Mucosa of descending colon (tissue), 3 donors: ENCODE measurements around the gene ZNF804B. TPM values are rescaled to one million over a fixed set of nuclear protein-coding genes. Genes with fewer than 3 reads are reported as not detected.

Source experiments
- ATAC-seq: fragments of 200-7000 bp; cut with Tn5 transposase; one replicate; pipeline ENCODE4 v1.9.1; 2020; ENCODE audit warnings: mild to moderate bottlenecking, moderate library complexity
- DNase-seq, 3 donors: peaks; one replicate each; pipeline ENCODE4 v3.0.0-alpha.2; 2020
- H3K36me3 ChIP-seq: fragments of 200-600 bp; one replicate; pipeline ENCODE4 v1.8.0; 2021; ENCODE audit warnings: low read depth, mild to moderate bottlenecking
- H3K4me1 ChIP-seq: fragments of 200-600 bp; one replicate; pipeline ENCODE4 v1.8.0; 2021; ENCODE audit warnings: low read depth, mild to moderate bottlenecking
- H3K4me3 ChIP-seq: fragments of 200-600 bp; one replicate; pipeline ENCODE4 v1.8.0; 2021; ENCODE audit warnings: mild to moderate bottlenecking
- H3K9me3 ChIP-seq: fragments of 200-600 bp; one replicate; pipeline ENCODE4 v1.8.0; 2021; ENCODE audit warnings: mild to moderate bottlenecking
- CTCF ChIP-seq: fragments of 200-600 bp; IDR thresholded peaks from one replicate; pipeline ENCODE4 v1.8.0; 2022; ENCODE audit warnings: antibody characterized with exemption, mild to moderate bottlenecking
- intact Hi-C, 2 donors: fragments of 100-400 bp; cut with DNase I in 1 of 2; cut with micrococcal nuclease in 1 of 2; formaldehyde crosslinking; loops; one replicate each; pipeline versions ENCODE4 v1.11.0 to v1.11.1; 2022; cut with DNase I, micrococcal nuclease
- long read RNA-seq, 2 donors: library from polyadenylated mRNA; unstranded; transcript quantifications; one replicate each; pipeline ENCODE4 v2.0.0, GENCODE V29; 2019 to 2021
- total RNA-seq, 3 donors: library from RNA; stranded (reverse); fragmentation: NEBNext Ultra II Directional in 2 of 3; extraction: Animal tissue kit (Norgen Biotek cat#: 25700) in 2 of 3; gene quantifications; one replicate each; pipeline versions ENCODE4 v1.2.1 to v1.2.4, GENCODE V29; 2021 to 2023
- donor health status: DM: no; HTN: no; CAD: no; lungs with moderate emphysema.
- donor health status: DM: no; HTN: no; CAD: no.
- donor health status: DM: no; HTN: yes; CAD: no.

Gene ZNF804B
- under 1 TPM in 1 of 3 donors, not detected in 2; 0.06 TPM for total RNA-seq
- long read RNA-seq, donor 1 = 0 reads
- long read RNA-seq, donor 2 = 0 reads

- ATAC-seq (peak; percentile 48), DNase-seq (peak in 1 of 3 donors; percentile 43)
- no peak within 1 kb of the TSS for H3K4me3 ChIP-seq
- H3K4me1 ChIP-seq = peaks cover 6% of the 10 kb centered on the region
- H3K36me3 ChIP-seq = no peaks in the 10 kb centered on the region
- no peak for TF ChIP-seq CTCF
- intact Hi-C loops = no loop called here
- no peaks in the 10 kb centered on the region for H3K9me3 ChIP-seq
Observed at GRCh38 chr7:88759230-88760135, at the start of gene ZNF804B. ZNF804B (plus strand) TSS chr7:88759700; CDS start chr7:88759977, 277 bp downstream.

- TF ChIP-seq CTCF = no peak
Observed at GRCh38 chr7:88735920-88736319, 23.6 kb upstream of the ZNF804B start.

GRCh38 chr7:88737632-88738031 is 21.9 kb upstream of the ZNF804B start:
- Histone ChIP-seq H3K4me3 (no peak overlapping the region), H3K36me3 (no peaks in the 10 kb centered on the region), H3K4me1 (no peaks in the 10 kb centered on the region), H3K9me3 (no peaks in the 10 kb centered on the region)
- no peak for DNase-seq
- no peak for ATAC-seq
- TF ChIP-seq CTCF = no peak
- intact Hi-C loops = no loop called here

More at GRCh38 chr7:88735920-88736319, 23.6 kb upstream of the ZNF804B start:
- H3K4me1 ChIP-seq = no peaks in the 10 kb centered on the region
- DNase-seq = no peak
- H3K36me3 ChIP-seq = no peaks in the 10 kb centered on the region
- H3K9me3 ChIP-seq = no peaks in the 10 kb centered on the region
- no peak overlapping the region for H3K4me3 ChIP-seq
- no peak for ATAC-seq
- intact Hi-C loops = no loop called here

- TF ChIP-seq CTCF = no peak
- H3K9me3 ChIP-seq = no peaks in the 10 kb centered on the region
- ATAC-seq (no peak), DNase-seq (no peak)
- no peaks in the 10 kb centered on the region for H3K36me3 ChIP-seq
- intact Hi-C loops = no loop called here
- no peak overlapping the region for H3K4me3 ChIP-seq
- no peaks in the 10 kb centered on the region for H3K4me1 ChIP-seq
Observed at GRCh38 chr7:88746126-88746525, 13.4 kb upstream of the ZNF804B start.

GRCh38 chr7:88756802-88757201 is 2.7 kb upstream of the ZNF804B start:
- TF ChIP-seq CTCF = no peak
- Histone ChIP-seq H3K9me3 (no peaks in the 10 kb centered on the region), H3K4me1 (peaks cover 6% of the 10 kb centered on the region), H3K36me3 (no peaks in the 10 kb centered on the region), H3K4me3 (no peak overlapping the region)
- ATAC-seq (no peak), DNase-seq (no peak)
- intact Hi-C loops = no loop called here
